GM21423 (cell line): ENCODE measurements around the gene SPOCK1.

Experiments used
- ATAC-seq: cut with Tn5 transposase; IDR thresholded peaks from one replicate; pipeline ENCODE4 v1.9.1; 2021; ENCODE audit warnings: mild to moderate bottlenecking, moderate library complexity; ENCODE audit not compliant: unreplicated experiment

Gene SPOCK1

DNA sequence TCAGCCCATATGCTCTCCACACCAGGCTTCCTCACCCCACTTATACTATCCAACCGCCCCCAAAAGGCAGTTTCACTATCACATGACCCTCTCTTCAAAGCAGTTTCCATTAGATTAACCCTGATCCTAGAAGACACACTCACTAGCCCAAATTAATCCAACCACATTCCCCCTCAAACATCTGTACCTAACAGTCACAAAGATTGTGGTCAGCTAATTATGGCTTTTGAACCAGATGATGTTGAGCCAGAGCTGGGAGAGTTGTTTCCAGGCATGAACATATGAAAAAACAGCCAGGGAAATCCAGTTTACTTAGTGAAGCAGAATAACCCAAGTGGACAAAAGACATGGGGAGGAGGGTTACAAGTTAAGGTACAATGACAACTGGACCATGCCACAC, 131.2 kb downstream of the SPOCK1 start:
- ATAC-seq, result no peak

DNA sequence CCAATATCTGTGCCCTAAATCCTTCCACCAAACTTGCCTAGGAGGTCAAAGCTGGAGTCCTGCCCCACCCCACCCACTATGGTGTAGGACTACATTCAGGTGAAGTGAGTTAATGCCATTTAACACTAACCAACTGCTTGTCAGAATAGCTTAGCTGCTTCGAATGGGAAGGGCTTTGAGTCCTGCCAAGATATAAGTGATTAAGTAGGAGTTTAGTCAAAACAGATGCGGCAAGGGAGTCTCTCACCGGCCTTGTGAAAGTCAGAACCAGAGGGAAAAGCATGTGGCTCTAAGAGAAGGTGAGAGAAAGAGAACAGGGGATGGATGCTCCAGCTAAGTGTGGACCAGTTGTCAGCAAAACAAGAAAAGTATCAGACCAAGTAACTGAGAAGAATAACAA, 132.6 kb downstream of the SPOCK1 start:
- ATAC-seq, result no peak

DNA sequence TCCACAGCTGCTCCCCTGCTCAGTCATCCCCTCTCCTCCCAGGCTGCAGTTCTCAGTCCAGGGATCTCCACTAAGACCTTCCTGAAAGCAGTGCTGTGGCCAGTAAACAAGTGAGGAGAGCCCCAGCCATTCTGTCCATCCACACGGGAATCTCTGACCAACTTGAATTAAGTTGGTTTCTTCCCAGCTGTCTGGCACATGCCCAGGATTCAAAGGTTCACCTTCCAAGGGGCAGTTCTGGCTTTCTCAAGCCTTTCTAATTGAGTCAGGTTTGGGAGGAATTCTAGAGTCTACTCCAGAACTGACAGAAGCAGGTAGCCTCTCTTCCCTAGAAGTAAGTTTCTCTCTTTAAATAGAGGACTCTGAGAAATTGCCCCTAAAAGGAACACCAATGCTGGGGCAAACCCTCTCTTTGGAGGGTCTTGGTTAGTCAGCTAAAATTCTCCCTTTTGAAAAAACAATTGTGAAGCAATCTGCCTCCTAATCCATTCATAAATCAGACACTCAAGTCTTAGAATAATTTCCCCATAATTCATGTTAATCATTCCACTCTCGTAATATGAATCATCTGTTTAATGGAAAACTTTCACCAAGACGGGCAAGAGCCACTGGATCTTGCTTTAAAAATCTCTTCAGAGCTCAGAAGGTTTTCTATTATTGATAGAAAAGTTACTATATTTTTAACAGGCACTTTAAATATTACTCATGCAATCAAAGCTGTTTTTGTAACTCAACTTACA, 133.8 kb downstream of the SPOCK1 start:
- no peak for ATAC-seq

GRCh38 chr5:137361280-137361679, 137.8 kb downstream of the SPOCK1 start:
- ATAC-seq, result no peak

- ATAC-seq, result no peak
Observed at GRCh38 chr5:137360607-137361006, 138.5 kb downstream of the SPOCK1 start.

GRCh38 chr5:137359941-137360340, 139.2 kb downstream of the SPOCK1 start:
- ATAC-seq, result no peak

- ATAC-seq, result no peak
Observed at GRCh38 chr5:137357436-137357835, 141.7 kb downstream of the SPOCK1 start.

DNA sequence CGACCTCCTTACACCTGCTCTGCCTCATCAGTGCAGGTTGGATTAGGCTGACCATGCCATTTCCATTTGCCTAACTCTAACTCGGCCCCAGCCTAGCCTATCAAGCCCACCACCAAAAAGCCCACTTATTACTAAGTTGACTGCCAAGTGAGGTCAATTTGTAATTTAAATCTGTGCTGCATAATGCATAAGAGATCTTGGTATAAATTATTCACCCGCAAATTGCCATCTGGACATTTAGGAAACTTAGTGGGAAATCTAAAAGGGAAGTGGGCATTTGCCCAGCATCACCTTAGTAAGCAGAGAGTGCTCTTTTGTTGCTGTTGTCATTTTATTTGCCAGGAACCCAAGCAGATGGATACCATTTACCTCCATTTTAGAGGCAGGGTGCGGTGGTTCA, 143.0 kb downstream of the SPOCK1 start:
- ATAC-seq, result no peak

GRCh38 chr5:137355708-137356107, 143.4 kb downstream of the SPOCK1 start:
- no peak for ATAC-seq

DNA sequence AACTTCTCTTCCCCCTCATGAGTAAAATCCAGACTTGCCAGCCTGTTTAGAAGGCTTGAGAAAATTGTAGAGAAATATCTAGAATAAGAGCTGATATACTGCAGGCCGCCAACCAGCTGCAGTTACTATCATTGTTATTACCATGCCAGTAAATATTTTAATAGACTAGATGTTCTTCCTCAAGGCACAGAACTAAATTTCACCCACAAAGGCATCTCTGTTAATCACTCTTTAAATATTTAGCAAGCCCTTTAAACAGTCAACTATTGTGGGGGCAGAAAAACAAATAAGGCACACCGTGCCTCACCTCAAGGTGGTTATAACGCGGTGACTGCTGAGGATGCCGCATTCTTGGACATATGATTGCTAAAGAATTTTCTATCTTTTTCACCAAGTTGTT, 147.0 kb downstream of the SPOCK1 start:
- ATAC-seq, result no peak

DNA sequence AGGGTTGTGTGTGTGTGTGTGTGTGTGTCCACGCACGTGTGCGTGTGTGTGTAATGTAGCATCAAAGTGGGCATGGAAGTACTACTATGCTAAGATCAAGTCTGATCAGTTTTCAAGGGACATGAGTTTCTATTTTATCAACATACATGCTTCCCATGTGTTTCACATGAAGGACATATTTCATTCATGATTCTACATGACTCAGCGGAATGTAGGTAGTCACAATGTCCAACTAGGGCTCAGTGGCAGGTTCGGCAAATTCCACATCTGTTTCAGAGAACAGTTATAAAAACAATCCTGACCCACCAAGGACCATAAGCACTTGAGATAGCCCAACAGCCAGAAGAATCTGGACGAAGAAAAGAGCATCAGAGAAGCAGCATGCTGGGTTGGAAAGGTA, 148.3 kb downstream of the SPOCK1 start:
- no peak for ATAC-seq

DNA sequence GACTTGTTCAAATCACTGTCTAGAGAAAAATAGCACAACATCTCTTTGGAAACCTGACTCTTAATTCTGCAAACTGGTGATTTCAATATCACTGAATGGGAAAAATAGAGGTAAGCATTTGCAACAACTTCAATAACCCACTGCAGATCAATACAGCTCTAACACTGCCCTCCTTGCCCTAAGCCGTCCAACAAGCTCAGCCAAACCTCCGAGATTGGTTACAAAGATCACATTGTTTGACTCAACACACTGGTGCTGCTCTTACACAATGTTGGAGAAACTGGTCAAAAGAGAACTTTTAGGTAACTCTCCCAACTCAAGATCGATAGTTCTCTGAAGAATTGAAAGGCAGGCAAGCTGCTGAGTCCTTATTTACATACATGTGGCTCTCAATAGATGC, 150.4 kb downstream of the SPOCK1 start:
- no peak for ATAC-seq

GRCh38 chr5:137347865-137348264, 151.3 kb downstream of the SPOCK1 start:
- ATAC-seq, result no peak

DNA sequence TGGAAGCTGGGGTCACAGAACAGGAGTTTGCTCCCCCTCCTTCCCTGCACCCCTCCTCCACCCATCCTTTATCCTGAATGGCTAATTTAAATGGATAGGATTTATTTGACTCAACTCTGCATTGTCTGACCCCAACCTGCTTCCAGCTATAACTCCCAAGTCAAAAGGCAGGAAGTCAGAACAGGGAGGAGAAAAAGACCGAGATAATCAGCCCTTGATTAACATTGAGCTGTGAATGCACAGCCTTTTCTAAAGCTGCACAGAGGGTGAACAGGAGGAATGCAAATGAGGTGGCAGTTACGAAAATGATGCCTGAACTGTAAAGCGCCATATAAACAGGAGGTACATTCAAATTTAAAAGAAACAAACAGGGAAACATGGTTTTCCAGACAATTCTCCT, 152.8 kb downstream of the SPOCK1 start:
- no peak for ATAC-seq

- no peak for ATAC-seq
Observed at GRCh38 chr5:137345396-137345795, 153.7 kb downstream of the SPOCK1 start.

DNA sequence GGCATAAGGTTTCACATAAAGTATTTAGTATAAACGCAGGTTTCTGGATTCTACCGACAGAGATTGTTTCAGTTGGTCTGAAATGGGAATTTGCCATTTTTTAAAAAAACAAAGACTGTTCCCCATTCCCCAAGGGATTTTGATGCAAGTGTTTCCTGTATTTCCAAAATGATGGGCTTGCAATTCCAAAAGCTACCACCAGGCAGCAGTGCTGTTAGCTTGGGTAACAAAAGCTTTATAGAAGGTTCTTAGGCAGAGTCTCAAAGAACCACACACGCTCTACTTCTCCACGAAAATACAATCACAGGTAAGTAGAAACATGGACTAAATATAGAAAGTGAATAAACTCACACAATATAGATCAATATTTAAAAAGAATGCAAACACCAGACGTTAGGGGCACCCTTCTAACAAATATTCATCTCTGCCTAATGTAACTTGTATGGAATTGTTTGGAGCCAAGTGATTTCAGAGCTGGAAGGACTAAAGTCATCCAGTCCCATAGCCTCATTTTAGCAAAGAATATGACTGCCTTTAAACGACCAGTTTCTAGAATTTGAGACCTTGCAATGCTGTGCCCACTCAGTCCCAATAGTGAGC, 154.3 kb downstream of the SPOCK1 start:
- ATAC-seq, result no peak

GRCh38 chr5:137344021-137344420, 155.1 kb downstream of the SPOCK1 start:
- ATAC-seq, result no peak

- ATAC-seq, result no peak
Observed at GRCh38 chr5:137342764-137343163, 156.4 kb downstream of the SPOCK1 start.

- no peak for ATAC-seq
Observed at GRCh38 chr5:137341831-137342230, 157.3 kb downstream of the SPOCK1 start.

- no peak for ATAC-seq
Observed at GRCh38 chr5:137340881-137341280, 158.2 kb downstream of the SPOCK1 start.

GRCh38 chr5:137336565-137337120, 162.5 kb downstream of the SPOCK1 start:
- no peak for ATAC-seq

GRCh38 chr5:137336161-137336560, 163.0 kb downstream of the SPOCK1 start:
- ATAC-seq, result no peak
